Measurements from ENCODE around the gene FXYD4.
"Not testable (repeated sequence)": the region's sequence is repeated elsewhere in the genome, so short reads cannot be mapped to it uniquely, and the experiment has no call there.

FXYD4 gene

DNA sequence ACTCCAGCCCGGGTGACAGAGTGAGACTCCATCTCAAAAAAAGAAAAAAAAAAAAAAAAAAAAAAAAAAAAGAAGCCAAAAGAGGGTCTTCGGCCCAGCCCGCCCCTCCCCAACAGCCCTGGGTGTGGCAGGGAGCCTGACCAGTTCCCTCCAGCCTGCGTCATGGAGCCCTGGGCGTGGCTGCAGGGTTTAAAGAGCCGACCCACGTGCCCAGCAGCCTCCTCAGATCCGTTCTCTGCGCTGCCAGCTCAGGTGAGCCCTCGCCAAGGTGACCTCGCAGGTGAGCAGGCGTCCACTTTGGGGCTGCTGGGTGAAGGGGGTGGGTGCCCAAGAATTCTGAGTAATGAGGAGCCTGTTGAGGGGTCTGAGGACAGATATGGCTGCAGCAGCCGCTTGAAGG lies at the start of gene FXYD4:
FXYD4 (plus strand) TSS at position 219 of the 400 bp plus-strand sequence. CDS start 2,111 bp downstream, outside the sequence.
- no peak for DNase-seq (ENCODE audit: low read depth in 2 of 2)

DNA sequence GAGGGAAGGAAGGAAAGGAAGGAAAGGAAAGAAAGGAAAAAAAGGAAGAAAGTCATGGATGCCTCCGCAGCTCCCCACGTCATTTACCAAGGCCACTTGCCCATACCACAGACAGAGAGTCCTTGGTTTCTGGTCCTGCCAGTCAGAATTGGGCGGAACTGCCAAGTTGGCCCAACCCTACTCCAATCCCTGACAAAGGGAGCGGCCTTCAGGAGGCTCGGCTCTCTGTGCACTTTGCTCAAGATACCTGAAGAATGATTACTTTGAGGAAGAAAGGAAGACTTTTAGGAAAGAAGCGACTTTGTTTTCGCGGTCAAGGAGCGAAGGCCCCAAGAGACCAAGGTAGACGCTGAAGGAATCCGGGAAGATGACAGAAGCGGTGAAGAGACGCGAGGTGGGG lies 49.1 kb upstream of the FXYD4 start:
- DNase-seq (ENCODE audit: low read depth in 2 of 2): no peak

DNA sequence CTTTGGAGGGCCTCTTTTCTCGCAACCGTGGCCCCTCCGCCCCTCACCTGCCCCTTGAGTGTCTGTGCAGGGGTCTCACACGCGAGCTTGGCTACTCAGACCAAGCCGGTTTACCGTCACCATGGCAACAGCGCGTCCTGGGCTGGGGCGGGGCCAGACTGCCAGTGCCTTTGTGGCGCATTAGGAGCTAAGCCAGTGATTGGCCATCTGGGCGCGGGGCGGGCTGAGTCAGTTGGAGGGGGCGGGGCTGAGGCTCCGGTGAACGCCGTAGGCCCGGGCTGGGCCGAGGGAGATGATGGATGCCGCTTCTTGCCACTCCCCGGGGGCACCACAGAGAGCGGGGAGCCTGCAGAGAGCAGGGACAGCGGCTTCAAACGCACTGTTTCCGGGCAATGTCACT lies 48.7 kb upstream of the FXYD4 start:
- DNase-seq (ENCODE audit: low read depth in 2 of 2): peak; percentile 41 to 60

DNA sequence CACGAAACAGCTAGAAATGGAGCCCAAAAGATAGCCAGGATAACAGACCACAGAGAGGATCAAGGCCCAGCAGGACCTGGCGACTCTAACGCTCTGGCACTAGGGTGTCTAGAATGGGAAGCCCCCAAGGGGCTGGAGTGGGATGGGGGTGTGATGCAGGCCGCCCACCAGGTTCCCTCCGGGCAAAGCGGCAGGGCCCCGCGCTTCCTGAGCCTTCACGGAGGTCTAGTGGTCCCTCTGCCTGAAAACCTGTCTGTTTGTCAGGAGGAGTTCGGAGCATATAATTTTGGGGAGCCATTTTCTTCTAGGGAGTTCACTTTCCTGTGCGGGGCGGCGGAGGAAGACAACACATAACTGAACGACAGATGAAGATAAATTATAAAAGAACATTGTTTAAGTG lies 48.2 kb upstream of the FXYD4 start:
- DNase-seq (ENCODE audit: low read depth in 2 of 2): no peak

DNA sequence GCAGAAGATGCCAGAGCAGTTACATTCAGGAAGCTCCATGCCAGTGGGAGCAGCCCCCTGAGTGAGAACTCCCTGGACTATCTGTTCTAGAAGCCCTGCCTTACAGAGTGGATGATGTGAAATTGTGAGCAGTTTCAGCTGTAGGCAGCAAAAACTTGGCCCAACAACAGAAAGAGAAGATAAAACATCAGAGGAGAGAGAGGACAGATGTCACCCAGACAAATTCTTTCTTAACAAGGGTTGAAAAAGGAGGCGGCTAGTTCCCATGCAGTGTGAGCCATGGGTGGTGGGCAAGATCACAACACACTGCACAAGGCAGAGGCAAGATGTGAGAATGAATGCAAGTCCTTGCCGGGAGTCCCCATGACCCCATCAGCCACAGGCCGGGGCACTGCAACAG lies 46.6 kb upstream of the FXYD4 start:
- no peak for DNase-seq (ENCODE audit: low read depth in 2 of 2)

DNA sequence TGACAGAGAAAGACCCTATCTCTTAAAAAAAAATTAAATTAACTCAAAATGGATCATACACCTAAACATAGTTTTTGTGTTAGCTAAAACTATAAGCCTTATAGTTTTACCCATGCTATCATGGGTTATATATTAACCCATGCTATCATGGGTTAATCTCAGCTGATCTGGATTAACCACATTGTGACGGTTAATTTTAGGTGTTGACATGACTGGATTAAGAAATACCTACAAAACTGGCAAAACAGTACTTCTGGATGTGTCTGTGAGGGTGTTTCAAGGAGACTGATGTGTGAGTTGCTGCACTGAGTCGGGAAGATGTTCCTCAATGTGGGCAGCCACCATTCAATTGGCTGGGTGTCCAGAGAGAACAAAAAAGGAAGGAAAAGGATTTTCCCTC lies 44.3 kb upstream of the FXYD4 start:
- DNase-seq (ENCODE audit: low read depth in 2 of 2): no peak

DNA sequence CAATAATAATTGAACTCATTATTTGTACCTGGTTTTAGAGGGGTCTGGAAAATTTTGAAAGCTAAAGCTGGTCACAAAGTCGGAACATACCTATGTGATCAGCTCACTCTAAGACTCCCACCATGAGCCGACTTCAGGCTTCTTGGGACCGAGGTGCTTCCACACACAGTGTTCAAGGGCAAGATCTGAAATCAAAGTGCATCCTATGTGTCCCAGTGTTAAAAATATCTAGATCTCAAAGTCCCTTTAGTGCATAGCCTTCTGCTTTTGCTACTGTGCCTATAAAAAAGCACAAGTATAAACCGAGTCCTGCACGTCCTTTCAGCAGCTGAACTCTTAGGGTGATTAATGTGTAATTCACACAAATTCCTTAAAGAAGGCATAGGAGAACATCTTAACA lies 43.5 kb upstream of the FXYD4 start:
- no peak for DNase-seq (ENCODE audit: low read depth in 2 of 2)

DNA sequence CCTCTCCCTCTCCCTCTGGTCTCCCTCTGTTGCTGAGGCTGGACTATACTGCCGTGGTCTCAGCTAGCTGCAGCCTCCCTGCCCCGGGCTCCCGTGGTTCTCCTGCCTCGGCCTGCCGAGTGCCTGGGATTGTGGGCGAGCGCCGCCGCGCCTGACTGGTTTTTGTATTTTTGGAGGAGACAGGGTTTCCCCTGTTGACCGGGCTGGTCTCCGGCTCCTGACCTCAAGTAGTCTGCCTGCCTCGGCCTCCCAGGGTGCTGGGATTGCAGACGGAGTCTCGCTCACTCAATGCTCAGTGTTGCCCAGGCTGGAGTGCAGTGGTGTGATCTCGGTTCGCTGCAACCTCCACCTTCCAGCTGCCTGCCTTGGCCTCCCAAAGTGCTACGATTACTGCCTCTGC lies 42.6 kb upstream of the FXYD4 start:
- DNase-seq (ENCODE audit: low read depth in 2 of 2): not testable (repeated sequence)

DNA sequence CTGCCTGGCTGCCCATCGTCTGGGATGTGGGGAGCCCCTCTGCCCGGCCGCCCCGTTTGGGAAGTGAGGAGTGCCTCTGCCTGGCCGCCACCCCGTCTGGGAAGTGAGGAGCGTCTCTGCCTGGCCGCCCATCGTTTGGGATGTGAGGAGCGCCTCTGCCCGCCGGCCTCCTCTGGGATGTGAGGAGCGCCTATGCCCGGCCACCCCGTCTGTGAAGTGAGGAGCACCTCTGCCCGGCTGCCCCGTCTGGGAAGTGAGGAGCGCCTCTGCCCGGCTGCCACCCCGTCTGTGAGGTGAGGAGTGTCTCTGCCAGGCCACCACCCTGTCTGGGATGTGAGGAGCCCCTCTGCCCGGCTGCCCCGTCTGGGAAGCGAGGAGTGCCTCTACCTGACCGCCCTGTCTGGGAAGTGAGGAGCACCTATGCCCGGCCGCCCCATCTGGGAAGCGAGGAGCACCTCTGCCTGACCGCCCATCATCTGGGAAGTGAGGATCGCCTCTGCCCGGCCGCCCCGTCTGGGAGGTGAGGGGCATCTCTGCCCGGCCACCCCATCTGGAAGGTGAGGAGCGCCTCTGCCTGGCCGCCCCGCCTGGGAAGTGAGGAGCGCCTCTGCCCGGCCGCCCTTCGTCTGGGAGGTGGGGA lies 42.1 kb upstream of the FXYD4 start:
- not testable (repeated sequence) for DNase-seq (ENCODE audit: low read depth in 2 of 2)

- DNase-seq (ENCODE audit: low read depth in 2 of 2): not testable (repeated sequence)
Observed at GRCh38 chr10:43330049-43330823, 41.2 kb upstream of the FXYD4 start.

- not testable (repeated sequence) for DNase-seq (ENCODE audit: low read depth in 2 of 2)
Observed at GRCh38 chr10:43330824-43331127, 40.7 kb upstream of the FXYD4 start.

GRCh38 chr10:43333653-43334052 lies 37.8 kb upstream of the FXYD4 start:
- no peak for DNase-seq (ENCODE audit: low read depth in 2 of 2)

GRCh38 chr10:43336061-43336460 lies 35.4 kb upstream of the FXYD4 start:
- DNase-seq (ENCODE audit: low read depth in 2 of 2): no peak

- DNase-seq (ENCODE audit: low read depth in 2 of 2): no peak
Observed at GRCh38 chr10:43336641-43337318, 34.7 kb upstream of the FXYD4 start.

- not testable (repeated sequence) for DNase-seq (ENCODE audit: low read depth in 2 of 2)
Observed at GRCh38 chr10:43337536-43337935, 33.9 kb upstream of the FXYD4 start.

GRCh38 chr10:43338117-43338516 lies 33.3 kb upstream of the FXYD4 start:
- DNase-seq (ENCODE audit: low read depth in 2 of 2): no peak

DNA sequence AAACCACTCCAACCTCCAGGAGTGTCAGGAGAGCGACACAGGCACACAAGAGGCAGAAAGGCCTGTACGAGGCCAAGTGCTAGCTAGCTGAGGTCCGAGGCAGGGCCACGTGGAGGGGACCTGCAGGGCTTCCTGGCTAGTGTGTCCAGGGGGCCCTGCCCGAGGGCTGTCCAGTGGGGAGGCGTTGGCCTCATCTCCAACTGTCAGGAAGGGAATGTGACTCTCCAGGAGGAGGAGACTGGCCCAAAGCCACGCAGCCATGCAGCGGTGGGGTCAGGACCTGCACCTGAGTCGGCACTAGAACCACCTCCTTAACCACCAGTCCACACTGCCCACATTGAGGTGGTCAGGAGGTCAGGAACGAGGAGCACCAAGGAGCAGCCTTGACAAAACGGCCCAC lies 32.3 kb upstream of the FXYD4 start:
- no peak for DNase-seq (ENCODE audit: low read depth in 2 of 2)

DNA sequence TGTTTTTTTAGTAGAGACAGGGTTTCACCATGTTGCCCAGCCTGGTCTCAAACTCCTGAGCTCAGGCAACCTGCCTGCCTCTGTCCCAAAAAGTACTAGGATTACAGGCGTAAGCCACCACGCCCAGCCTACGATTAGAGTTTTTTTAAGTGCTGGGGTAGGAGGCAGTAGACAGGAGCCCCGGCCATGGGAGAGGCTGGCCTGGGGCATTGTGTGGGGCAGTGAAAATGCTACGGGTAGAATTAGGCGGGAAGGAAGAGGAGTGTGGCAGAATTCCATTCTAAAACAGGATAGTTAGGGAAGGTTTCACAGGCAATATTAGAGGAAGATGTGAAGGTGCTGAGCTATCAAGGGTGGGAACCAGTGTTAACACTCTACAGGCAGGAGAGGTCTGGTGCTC lies 31.3 kb upstream of the FXYD4 start:
- DNase-seq (ENCODE audit: low read depth in 2 of 2): no peak

GRCh38 chr10:43340619-43341018 lies 30.8 kb upstream of the FXYD4 start:
- DNase-seq (ENCODE audit: low read depth in 2 of 2): no peak

DNA sequence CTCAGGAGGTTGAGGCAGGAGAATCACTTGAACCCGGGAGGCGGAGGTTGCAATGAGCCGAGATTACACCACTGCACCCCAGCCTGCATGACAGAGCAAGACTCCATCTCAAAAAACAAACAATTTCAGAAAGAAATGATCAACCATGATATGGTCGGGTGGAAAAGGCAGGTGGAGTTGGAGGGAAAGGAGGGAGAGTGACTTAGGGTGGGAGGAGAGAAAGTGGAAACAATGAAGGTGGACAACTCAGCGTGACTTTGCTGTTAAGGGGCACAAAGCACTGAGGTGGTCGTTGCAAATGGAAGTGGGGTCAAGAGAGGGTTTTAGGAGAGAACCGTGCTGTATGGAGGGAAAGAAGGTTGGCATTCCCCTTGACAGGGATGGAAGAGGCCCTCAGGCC lies 30.0 kb upstream of the FXYD4 start:
- no peak for DNase-seq (ENCODE audit: low read depth in 2 of 2)

GRCh38 chr10:43342279-43343125 lies 28.9 kb upstream of the FXYD4 start:
- DNase-seq (ENCODE audit: low read depth in 2 of 2): no peak

DNA sequence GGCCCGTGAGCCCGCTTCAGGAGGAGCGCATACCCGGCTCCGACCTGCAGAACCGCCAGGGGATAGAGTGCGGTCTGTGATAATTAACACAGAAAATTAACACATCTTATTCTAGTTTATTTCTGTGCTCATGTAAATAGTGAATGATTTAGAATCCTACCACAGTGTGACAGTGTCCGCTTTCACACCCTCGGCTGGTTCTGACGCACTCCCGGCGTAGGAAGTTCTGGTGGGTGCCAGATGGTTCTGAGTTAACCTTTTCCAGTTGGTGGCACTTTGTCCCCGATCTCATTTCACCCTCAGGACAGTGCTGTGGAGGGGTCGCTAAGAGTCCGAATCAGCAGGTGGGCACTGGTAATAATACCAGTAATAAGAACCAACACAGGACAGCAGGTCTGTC lies 28.3 kb upstream of the FXYD4 start:
- DNase-seq (ENCODE audit: low read depth in 2 of 2): no peak
